ENCODE measurements around the gene SLC38A1.
"Not testable (repeated sequence)": the region's sequence is repeated elsewhere in the genome, so short reads cannot be mapped to it uniquely, and the experiment has no call there.

SLC38A1 gene

DNA sequence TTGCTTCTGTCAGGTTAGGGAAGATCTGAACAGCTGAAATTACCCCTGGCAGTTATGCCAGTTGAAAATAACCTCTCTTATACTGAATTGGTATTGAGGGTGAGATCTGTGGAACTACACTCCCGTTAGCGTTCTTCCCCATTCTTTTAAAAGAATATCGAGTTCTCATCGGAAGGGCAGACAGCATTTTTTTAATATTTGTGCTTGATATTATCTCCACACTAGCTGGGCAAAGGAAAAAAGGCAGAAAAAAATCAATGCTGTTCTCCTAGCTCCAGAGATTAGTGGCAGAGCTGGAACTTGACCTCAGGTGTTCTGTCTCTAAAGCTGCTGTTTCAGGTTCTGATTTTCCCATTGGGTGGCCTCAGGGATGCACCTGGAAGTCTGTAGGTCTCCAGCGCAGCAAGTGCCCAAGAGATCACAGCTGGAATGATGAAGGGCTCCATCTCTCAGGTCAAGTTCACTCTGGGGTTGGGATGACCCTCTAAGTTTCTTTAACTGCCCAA is 67.5 kb downstream of the SLC38A1 start:
- DNase-seq: no peak

DNA sequence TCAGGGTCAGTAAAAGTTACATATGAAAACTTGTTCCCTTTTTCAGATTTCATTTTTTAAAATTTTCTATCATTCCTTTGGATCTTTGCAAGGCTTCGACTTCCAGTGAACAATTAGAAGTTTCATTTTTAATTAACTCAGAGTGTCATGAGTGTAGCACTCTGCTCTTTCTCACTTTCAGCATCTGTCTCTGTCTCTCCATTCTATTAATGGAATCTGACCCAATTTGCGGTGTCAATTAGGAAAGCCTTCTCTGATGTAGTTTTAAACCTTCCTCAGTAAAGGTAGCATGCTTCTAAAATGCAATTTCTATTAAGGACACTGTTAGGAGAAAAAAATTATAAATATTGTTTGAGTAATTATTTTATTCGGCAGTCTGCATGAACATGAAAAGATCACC is 68.3 kb downstream of the SLC38A1 start:
- DNase-seq: no peak

DNA sequence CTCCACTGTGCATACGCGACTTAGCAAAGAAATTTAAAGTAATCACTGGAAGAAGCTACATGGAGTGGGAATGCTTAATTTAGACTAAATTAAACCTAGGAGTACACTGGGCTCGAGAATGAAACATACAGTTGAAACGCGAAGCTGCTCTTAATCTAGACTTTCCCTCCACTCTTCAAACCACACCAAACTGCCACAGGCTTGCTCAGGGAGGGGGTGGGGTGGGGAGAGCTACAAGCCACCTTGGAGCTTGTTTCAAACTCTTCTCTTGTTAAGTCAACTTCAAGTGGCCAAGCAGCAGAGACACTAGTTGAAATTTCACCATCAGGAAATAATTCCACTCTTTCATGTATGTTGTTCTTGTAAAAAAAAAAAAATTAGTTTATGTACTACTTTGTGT is 69.9 kb downstream of the SLC38A1 start:
- no peak for DNase-seq

DNA sequence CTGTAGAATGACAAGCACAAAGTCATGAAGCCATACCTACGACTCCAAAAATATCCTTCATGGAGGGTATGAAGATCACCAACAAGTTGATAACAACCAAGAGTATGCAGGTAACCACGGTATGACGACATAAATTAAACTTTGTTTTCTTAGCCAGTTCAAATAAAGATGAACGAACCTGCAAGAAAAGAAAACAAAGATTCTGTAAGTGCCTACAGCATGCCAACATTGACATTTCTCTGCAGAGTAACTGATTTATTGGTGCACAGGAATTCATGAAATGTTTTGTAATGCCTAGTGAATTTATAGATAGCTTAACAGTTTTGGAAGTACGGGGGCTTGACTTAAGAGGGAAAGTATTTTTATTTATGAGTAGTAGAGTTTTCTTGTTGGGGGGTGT is 71.0 kb downstream of the SLC38A1 start:
- DNase-seq: no peak

DNA sequence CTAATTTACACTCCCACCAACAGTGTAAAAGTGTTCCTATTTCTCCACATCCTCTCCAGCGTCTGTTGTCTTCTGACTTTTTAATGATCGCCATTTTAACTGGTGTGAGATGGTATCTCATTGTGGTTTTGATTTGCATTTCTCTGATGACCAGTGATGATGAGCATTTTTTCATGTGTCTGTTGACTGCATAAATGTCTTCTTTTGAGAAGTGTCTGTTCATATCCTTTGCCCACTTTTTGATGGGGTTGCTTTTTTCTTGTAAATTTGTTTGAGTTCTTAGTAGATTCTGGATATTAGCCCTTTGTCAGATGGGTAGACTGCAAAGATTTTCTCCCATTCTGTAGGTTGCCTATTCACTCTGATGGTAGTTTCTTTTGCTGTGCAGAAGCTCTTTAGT is 78.3 kb downstream of the SLC38A1 start:
- DNase-seq: not testable (repeated sequence)

DNA sequence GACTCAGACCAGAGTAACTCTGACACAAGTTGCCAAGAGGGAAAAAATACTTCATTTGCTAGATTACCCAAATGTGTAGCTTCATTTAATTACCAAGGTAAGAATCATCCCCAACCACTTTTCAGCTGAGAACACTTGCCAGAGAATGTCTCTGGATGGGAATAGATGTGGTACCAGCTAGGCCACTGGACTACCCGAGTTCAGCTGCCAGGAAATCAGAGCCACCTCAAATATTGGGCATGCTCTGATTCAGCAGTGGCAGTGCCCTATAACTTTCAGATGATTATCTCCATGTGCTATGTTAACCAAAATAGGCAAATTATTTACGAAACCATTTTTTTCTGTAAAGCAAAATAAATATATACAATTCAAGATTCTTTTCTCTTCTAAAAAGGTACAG is 80.7 kb downstream of the SLC38A1 start:
- DNase-seq: no peak

DNA sequence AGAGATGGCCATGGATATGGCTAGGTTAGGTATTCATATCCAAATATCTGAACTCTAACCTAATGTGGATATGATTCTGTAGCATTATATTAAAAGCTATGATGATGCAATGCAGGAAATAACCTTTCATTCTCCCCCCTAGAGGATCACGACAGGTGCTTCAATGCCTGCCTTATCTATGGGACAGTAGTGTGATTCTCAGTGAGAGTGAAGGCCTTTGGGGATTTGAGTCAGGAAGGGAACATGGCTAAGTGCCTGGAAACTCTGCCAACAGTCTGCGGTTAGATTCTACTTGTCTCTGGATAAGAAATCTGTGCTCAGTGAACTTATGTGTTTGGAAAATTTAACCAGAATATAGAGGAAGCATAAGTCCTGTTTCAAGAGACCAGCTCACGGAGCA is 81.8 kb downstream of the SLC38A1 start:
- no peak for DNase-seq

DNA sequence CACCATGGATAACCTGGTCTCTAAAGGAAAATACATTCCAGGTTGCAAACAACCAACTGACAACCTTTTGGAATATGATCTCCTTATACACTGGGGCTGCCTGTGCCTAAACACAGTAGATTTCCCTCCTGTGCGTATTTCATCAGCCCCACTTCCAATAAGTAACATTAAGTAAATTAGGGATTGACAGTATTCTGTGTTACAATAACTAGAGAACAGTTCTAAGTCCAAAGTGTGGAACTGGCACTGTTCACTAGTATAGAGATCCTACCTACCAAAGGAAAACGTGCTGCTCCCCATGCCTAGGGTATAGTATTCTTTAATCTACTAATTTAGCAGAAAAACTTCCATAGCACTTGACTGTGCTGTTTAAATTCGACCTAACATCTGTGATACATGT is 82.8 kb downstream of the SLC38A1 start:
- DNase-seq: no peak

DNA sequence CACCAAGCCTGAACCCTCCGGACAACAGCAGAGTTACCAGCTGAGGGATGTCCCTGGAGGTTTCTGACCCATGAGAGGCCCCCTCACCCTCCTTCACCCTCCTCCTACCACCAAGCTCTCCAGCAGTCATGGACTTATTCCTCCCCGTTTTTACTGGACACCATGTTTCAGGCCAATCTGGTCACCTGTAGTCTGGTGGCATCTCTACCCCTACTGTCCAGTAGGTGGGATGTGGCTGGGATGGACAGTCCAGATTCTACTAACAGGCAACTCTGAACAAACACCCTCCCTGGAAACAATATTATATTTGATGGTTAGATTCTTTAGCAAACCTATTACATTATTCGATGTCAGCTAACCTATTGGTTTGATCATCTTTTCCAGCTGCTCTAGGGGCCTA is 83.2 kb downstream of the SLC38A1 start:
- DNase-seq: no peak

DNA sequence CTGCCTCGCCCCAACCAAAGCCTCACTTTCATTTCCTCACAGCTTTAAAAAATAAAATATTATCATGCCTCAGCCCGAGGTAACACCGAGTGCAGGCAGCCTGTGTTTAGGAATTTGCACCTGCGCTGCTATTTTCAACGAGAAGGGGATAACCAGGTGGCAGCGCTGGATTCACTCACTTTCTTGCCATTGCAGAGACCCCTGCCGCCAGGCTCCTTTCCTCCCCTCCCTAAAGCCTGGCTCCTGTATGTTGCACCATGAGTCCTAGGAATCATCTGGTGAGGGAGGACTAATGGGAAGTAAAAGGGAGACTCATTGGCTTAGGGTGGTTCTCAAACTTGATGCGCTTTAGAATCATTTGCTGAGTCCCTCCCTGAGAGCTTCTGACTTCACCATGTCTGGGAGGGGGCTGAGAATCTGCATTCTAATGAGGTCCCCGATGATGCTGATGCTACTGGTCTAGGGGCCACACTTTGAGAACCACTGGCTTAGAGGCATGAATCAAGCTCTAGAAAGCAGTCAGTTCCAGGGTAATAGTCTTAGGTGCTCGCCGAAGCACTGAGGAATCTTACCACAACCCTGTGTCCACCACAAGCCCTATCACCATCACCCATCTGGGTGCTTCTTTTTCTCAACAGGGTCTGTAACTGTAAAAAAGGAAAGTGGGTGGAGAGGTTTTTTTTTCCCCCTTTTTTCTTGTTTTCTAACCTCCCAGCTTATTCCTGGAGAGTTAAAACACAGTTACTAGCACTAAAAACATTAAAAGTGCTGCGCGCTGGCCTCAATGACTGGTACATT is 83.8 kb downstream of the SLC38A1 start:
- DNase-seq: no peak

DNA sequence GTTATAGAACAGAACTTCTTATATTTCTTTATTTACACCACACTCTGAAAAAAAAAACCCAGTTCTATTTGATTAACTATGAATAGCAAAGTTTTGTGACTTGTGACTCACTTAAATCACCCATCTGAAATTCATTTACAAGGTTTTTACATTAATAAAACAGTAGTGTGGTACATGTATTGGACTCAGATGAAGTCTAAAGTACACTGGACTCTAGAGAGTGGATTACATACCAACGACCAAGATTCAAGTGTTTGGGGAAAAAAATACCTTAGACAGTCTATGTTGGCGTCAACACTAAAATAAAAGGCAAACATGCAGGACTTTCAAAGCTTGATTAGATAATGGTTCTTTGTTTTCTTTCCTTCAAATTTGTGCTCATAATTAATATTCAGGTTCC is 85.7 kb downstream of the SLC38A1 start:
- no peak for DNase-seq

DNA sequence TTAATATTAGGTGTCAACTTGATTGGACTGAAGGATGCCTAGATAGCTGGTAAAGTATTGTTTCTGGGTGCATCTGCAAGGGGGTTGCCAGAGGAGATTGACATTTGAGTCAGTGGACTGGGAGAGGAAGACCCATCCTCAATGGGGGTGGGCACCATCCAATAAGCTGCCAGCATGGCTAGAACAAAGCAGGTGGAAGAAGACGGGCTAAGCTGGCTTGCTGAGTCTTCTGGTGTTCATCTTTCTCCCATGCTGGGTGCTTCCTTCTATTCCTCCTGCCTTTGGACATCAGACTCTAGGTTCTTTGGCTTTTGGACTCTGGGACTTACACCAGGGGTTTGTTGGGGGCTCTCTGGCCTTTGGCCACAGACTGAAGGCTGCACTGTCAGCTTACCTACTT is 87.4 kb downstream of the SLC38A1 start:
- DNase-seq: no peak

DNA sequence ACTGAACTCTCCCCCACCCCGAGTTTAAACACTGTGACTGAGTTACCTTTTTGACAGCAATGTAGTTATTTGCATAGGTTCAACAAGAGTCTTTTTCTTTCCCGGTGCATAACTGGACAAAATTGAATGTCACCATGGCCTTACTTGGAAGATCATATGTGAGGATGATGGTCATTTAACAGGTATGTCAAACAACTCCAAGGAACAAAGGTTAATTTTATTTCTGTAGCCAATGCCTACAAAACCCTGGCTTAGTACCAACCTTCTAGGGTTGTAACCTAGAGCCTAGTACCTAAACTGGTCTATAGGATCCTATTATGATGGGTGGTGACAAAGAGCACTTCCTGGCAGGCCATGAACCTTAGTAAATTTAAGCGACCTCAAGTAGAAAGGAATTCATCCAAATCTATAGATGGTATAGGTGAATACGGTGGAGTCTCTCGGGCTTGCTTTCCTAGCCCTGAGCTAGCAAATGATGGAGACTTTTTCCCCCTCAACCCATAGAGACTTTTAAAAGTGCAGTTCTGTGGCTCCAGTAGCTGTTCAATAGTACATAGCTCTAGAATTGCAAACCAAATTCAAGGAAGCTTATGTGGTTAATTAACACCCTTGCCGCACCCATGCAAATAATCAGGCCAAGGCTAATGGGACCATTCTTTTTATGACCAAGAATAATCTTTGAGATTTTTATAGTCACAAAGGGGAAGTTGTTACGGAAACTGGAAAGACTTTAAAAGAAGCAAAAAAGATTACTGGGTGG is 89.0 kb downstream of the SLC38A1 start:
- DNase-seq: no peak

DNA sequence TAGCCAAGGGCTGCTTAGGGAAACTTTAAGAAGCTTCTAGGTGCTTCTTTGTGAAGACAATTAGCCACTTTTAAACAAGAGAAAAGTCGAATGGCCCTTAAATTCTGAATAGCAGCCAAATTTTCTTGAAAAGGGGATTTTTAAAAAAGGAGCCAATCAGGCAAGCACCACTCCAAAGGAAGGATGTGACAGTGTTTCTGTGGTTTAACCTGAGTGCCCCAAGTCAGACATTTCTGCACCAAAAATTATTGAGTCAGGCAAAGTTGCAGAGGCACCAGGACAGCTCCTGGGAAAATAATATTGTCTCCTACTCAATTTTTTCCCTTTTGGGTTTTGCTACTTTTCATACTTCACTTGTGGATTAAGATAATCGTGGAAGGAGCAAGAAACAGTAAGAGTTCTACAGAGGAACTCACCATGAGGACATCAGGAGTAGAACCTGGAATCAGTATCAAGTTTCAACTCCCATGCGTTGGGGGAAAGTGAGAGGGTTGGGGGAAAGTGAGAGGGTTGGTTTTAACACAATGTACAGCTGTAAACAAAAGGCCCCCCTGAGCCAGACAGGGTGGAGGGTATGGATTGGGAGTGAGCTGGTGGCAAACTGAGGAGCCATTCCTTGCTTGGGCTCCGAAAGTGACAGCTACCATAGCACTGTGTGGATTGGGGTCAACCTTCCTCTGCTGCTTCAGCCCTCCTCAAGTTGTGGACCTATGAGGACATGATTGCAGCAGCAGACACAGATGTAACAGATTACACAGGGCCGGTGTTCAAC is 90.8 kb downstream of the SLC38A1 start:
- DNase-seq: no peak

DNA sequence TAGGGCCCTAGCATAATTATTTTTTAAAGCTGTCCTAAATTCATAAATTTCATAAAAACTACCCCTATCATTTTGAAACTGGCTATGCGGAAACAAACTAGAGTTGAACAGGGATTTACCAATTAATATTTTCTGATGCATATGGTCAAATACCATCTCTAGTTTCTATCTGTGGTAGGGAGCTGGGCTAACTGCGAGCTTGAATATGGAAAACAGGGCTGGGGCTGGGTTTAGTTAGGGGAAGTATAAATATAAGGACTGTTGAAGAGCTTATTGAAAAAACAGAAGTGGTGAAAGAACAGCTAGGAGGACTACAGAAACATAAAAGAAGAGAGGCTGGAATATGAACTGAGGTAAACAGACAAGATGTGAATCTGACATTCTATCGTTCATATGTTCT is 91.8 kb downstream of the SLC38A1 start:
- DNase-seq: no peak

DNA sequence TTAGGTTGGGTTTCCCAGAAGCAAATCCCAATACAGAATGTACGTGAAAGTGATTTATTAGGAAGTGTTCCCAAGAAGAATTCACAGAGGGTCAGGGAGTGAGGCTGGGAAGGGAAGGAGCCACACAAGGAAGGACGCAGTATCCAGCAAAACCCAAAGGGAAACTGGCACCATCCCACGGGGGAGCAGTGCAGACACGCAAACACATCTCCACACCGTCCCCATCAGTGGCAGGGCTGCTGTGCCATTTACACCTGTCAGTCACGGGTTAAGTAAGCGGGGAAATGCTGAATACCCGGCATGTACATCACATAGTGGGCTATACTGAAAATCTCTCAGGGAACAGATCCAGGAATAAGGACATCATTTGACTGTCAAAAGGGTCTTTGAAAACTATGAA is 93.9 kb downstream of the SLC38A1 start:
- DNase-seq: no peak

DNA sequence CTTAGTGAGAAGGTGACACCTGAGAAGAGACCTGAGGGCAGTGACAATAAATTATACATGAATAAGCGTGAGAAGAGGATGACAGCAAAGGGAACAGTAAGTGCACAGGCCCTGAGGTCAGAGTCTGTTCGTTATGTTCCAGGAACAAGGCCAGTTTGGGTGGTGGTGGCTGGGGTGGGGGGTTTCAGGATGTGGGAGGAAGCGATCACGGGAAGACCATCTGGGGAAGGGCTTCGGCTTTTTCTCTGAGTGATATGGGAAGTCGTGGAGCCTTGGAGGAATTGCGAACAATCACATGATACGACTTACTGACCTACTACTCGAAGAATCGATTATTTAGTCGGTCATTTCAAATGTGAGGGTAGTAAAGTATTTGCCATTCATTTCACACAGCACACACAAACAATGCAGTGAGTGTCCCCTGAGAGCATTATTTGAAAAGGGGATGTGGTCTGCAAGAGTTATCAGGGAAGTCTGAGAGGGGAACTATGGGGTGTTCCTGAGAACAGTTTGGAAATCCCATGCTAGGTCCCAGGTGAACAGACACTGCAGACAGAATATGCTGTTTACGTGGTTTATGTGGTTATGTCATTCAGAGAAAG is 94.7 kb downstream of the SLC38A1 start:
- DNase-seq: no peak

DNA sequence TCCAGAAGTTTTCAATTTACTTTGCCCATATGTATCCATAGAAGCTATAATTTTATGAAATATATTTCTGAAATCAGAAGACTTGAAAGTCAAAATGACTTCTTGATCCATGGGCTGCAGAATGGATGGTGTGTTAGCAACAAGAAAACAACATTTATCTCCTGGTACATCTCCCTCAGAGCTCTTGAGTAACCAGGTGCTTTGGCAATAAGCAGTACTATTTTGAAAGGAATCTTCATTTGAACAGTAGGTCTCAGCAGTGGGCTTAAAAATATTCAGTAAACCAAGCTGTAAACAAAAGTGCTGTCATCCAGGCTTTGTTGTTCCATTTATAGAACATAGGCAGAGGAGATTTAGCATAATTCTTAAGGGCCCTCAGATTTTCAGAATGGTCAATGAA is 100.4 kb downstream of the SLC38A1 start:
- no peak for DNase-seq

DNA sequence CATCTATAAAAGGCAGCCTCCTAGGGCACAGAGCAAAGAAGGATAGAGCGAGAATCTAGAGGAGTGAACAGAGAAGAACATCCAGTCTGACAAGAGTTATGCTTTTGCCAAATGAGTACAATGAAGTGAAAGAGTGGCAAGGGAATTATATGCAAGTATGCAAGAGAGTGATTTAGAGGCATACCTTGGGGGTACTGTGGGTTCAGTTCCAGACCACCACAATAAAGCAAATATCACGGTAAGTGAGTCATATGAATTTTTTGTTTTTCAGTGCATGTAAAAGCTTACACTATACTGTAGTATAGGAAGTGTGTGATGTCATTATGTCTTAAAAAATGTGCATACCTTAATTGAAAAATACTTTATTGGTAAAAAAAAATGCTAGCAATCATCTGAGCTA is 101.4 kb downstream of the SLC38A1 start:
- no peak for DNase-seq

DNA sequence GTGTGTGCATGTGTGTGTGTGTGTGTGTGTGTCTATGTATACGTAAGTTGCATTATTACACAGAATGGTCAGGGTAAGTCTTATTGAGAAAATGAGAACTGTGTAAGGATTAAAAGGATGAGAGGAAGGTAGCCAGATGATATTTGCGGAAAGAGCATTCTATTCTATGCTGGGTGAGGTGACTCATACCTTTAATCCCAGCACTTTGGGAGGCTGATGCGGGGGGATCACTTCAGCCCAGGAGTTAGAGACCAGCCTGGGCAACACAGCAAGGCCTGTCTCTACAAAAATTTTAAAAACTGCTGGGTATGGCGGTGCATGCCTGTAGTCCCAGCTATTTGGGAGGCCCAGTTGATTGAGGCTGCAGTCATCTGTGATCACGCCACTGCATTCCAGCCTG is 103.7 kb downstream of the SLC38A1 start:
- no peak for DNase-seq

DNA sequence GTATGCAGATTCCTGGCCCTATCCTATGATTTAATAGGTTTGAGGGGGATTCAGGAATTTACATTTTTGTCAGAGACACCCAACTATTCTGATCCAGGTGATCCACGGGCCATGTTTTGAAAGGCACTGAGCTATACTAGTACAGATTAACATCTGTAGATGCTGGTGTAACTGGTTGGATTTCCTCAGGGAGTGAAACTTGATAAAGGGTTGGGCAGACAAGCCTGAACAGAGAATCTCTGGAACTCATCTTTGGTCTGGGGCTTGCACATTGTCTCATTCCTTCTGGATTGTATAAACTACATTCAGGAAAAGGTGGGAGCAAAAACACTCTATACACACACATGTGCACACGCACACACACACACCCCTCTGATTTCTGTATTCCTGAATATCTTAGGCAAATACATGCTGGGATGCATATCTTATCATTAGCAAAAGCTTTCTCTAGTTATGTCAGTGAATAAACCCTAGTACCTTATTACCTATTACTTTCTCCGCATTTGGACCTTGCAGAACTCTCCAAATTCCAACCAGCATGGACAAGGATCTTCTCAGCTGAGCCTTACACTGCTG is 104.6 kb downstream of the SLC38A1 start:
- no peak for DNase-seq

DNA sequence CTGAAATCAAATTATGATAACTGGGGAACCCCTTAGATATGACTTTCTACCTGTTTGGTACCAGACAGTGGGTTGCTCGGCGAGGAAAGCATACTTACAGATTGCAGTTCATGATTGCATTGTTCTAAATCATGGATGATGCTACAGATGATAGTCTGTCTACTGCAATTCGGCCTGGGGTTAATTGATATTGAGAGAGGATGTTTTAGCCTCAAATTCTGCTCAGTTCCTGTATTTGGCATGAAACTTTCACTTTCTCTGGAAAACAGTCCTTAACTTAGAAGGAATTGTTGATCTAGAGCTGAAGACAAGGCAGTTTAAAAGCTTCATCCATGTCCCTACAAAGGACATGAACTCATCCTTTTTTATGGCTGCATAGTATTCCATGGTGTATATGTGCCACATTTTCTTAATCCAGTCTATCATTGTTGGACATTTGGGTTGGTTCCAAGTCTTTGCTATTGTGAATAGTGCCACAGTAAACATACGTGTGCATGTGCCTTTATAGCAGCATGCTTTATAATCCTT is 106.2 kb downstream of the SLC38A1 start:
- not testable (repeated sequence) for DNase-seq

Data from NCI-H146 (cell line).